HG02884 (cell line): ENCODE data around the gene ATP2B2.
"Not testable (repeated sequence)": the region's sequence is repeated elsewhere in the genome, so short reads cannot be mapped to it uniquely, and the experiment has no call there.

Source experiments
- ATAC-seq: cut with Tn5 transposase; IDR thresholded peaks from one replicate; pipeline ENCODE4 v1.9.1; 2021; ENCODE audit warnings: mild to moderate bottlenecking, moderate library complexity; ENCODE audit not compliant: unreplicated experiment

Gene ATP2B2

GRCh38 chr3:10312861-10313260 is 192.5 kb downstream of the ATP2B2 start:
- ATAC-seq = no peak

GRCh38 chr3:10312391-10312790 is 193.0 kb downstream of the ATP2B2 start:
- no peak for ATAC-seq

GRCh38 chr3:10311710-10312109 is 193.7 kb downstream of the ATP2B2 start:
- ATAC-seq = no peak

- ATAC-seq = no peak
These were observed 194.8 kb downstream of the ATP2B2 start for GRCh38 chr3:10310578-10310977.

GRCh38 chr3:10309736-10310135 is 195.7 kb downstream of the ATP2B2 start:
- ATAC-seq = no peak

GRCh38 chr3:10308678-10309077 is 196.7 kb downstream of the ATP2B2 start:
- ATAC-seq = no peak

- ATAC-seq = no peak
These were observed 199.2 kb downstream of the ATP2B2 start for GRCh38 chr3:10306156-10306555.

GRCh38 chr3:10305331-10305902 is 200.0 kb downstream of the ATP2B2 start:
- no peak for ATAC-seq

GRCh38 chr3:10304905-10305304 is 200.5 kb downstream of the ATP2B2 start:
- ATAC-seq = no peak

- ATAC-seq = no peak
These were observed 201.6 kb downstream of the ATP2B2 start for GRCh38 chr3:10303785-10304184.

GRCh38 chr3:10303105-10303504 is 202.3 kb downstream of the ATP2B2 start:
- ATAC-seq = no peak

- ATAC-seq = no peak
These were observed 205.3 kb downstream of the ATP2B2 start for GRCh38 chr3:10300087-10300486.

GRCh38 chr3:10299679-10300078 is 205.7 kb downstream of the ATP2B2 start:
- ATAC-seq = no peak

GRCh38 chr3:10299175-10299574 is 206.2 kb downstream of the ATP2B2 start:
- ATAC-seq = no peak

GRCh38 chr3:10298064-10298463 is 207.3 kb downstream of the ATP2B2 start:
- not testable (repeated sequence) for ATAC-seq

GRCh38 chr3:10294030-10294586 is 211.3 kb downstream of the ATP2B2 start:
- no peak for ATAC-seq

GRCh38 chr3:10292505-10293419 is 212.6 kb downstream of the ATP2B2 start, which contains the start of gene GHRL:
GHRL (minus strand) TSS chr3:10292947; CDS start chr3:10290180, 2,767 bp downstream.
- ATAC-seq = peak; percentile 76

GRCh38 chr3:10291641-10292040 is 213.7 kb downstream of the ATP2B2 start:
- ATAC-seq = no peak

- no peak for ATAC-seq
These were observed 214.8 kb downstream of the ATP2B2 start for GRCh38 chr3:10290481-10291176.

GRCh38 chr3:10289787-10290355 is 215.5 kb downstream of the ATP2B2 start:
- ATAC-seq = no peak

- ATAC-seq = no peak
These were observed 216.3 kb downstream of the ATP2B2 start for GRCh38 chr3:10289077-10289476.
